IMR-90 (cell line): ENCODE measurements around the gene PID1. TPM values are rescaled to one million over a fixed set of nuclear protein-coding genes. Genes with fewer than 3 reads are reported as not detected.

Experiments
- ATAC-seq: fragments of 200-7000 bp; cut with Tn5 transposase; 2 replicates; pipeline ENCODE4 v1.9.1; 2020; ENCODE audit warnings: low read depth, mild to moderate bottlenecking, moderate library complexity
- BruUV-seq: library from RNA; stranded (reverse); fragments of 400-500 nt; replicated peaks from 2 replicates; lab custom pipeline; 2021; lab: Mats Ljungman, UMichigan
- CTCF ChIA-PET: fragments of 300-600 bp; formaldehyde crosslinking; extraction: SDS; loops from one replicate; lab custom pipeline; 2021; ENCODE audit warnings: antibody characterized with exemption; lab: Yijun Ruan, JAX
- POLR2A ChIA-PET: fragments of 300-600 bp; sonication (Branson Sonifier 250); formaldehyde crosslinking; loops from one replicate; lab custom pipeline; 2022; ENCODE audit warnings: antibody characterized with exemption; ENCODE audit not compliant: unreplicated experiment; lab: Charles Lee
- DNase-seq: peaks from one replicate; pipeline ENCODE4 v3.0.0; 2013
- H2AFZ ChIP-seq: replicated peaks from 2 replicates; pipeline ENCODE3; 2013; ENCODE audit warnings: low read length, mild to moderate bottlenecking; ENCODE audit not compliant: poor library complexity
- H2AK5ac ChIP-seq: 2 replicates; pipeline ENCODE4 v1.6.1; 2013; ENCODE audit warnings: low read depth, low read length, inconsistent platforms
- H2AK9ac ChIP-seq: replicated peaks from 2 replicates; pipeline ENCODE3; 2013; ENCODE audit warnings: mild to moderate bottlenecking, low read depth, low read length, moderate library complexity; ENCODE audit not compliant: poor library complexity
- H2BK120ac ChIP-seq: 2 replicates; pipeline ENCODE4 v1.6.1; 2013; ENCODE audit warnings: low read depth, low read length, inconsistent platforms
- H2BK15ac ChIP-seq: 3 replicates; pipeline ENCODE4 v1.6.1; 2013; ENCODE audit warnings: low read depth, low read length, inconsistent platforms
- H2BK20ac ChIP-seq: 2 replicates; pipeline ENCODE4 v1.6.1; 2013; ENCODE audit warnings: low read depth, mild to moderate bottlenecking, inconsistent platforms, low read length, moderate library complexity
- H2BK5ac ChIP-seq: 2 replicates; pipeline ENCODE4 v1.6.1; 2013; ENCODE audit warnings: mild to moderate bottlenecking, low read depth, low read length, inconsistent platforms; ENCODE audit not compliant: poor library complexity, severe bottlenecking
- H3K14ac ChIP-seq: replicated peaks from 2 replicates; pipeline ENCODE4 v1.6.1; 2013; ENCODE audit warnings: low read depth, low read length, inconsistent platforms
- H3K18ac ChIP-seq: 2 replicates; pipeline ENCODE4 v1.6.1; 2013; ENCODE audit warnings: low read depth, low read length, control low read depth
- H3K23ac ChIP-seq: 2 replicates; pipeline ENCODE4 v1.6.1; 2013; ENCODE audit warnings: low read depth, low read length, inconsistent platforms
- H3K27ac ChIP-seq: 2 replicates; pipeline ENCODE4 v1.5.1; 2013; ENCODE audit warnings: mild to moderate bottlenecking, control low read depth, low read length; ENCODE audit not compliant: insufficient read depth
- H3K27me3 ChIP-seq: 2 replicates; pipeline ENCODE4 v1.6.1; 2013; ENCODE audit warnings: low read length; ENCODE audit not compliant: control insufficient read depth, insufficient read depth
- H3K36me3 ChIP-seq: 2 replicates; pipeline ENCODE4 v1.6.1; 2013; ENCODE audit warnings: low read length, mixed read lengths; ENCODE audit not compliant: control insufficient read depth, insufficient read depth
- H3K4ac ChIP-seq: 2 replicates; pipeline ENCODE4 v1.6.1; 2013; ENCODE audit warnings: low read depth, low read length, inconsistent platforms
- H3K4me1 ChIP-seq: 2 replicates; pipeline ENCODE4 v1.6.1; 2013; ENCODE audit warnings: low read length, mixed read lengths; ENCODE audit not compliant: control insufficient read depth, insufficient read depth
- H3K4me2 ChIP-seq: 2 replicates; pipeline ENCODE4 v1.6.1; 2013; ENCODE audit warnings: low read depth, mild to moderate bottlenecking, control low read depth, low read length, moderate library complexity
- H3K4me3 ChIP-seq: 2 replicates; pipeline ENCODE4 v1.5.1; 2013; ENCODE audit warnings: low read depth, mild to moderate bottlenecking, control low read depth, low read length, moderate library complexity; ENCODE audit not compliant: insufficient read depth
- H3K56ac ChIP-seq: 2 replicates; pipeline ENCODE4 v1.6.1; 2013; ENCODE audit warnings: low read length, inconsistent platforms; ENCODE audit not compliant: insufficient read depth; ENCODE audit errors: extremely low read depth
- H3K79me1 ChIP-seq, 2 experiments: 2 replicates each; pipeline ENCODE4 v1.6.1; 2013; ENCODE audit warnings: low read length in 2 of 2, inconsistent platforms in 1 of 2, low read depth in 1 of 2
- H3K9ac ChIP-seq: 2 replicates; pipeline ENCODE4 v1.6.1; 2013; ENCODE audit warnings: low read depth, low read length, control low read depth
- H3K9me1 ChIP-seq: 2 replicates; pipeline ENCODE4 v1.6.1; 2013; ENCODE audit warnings: low read length, inconsistent platforms; ENCODE audit not compliant: insufficient read depth
- H3K9me3 ChIP-seq: 2 replicates; pipeline ENCODE4 v1.6.1; 2013; ENCODE audit warnings: low read length; ENCODE audit not compliant: control insufficient read depth, insufficient read depth
- H4K20me1 ChIP-seq: 2 replicates; pipeline ENCODE4 v1.6.1; 2013; ENCODE audit warnings: low read length, inconsistent platforms; ENCODE audit not compliant: insufficient read depth
- H4K5ac ChIP-seq: 2 replicates; pipeline ENCODE4 v1.6.1; 2013; ENCODE audit warnings: mild to moderate bottlenecking, low read depth, low read length, control low read depth
- H4K8ac ChIP-seq, 2 experiments: 2 replicates each; pipeline ENCODE4 v1.6.1; 2013; ENCODE audit warnings: low read depth in 2 of 2, low read length in 2 of 2, control low read depth in 1 of 2, inconsistent platforms in 1 of 2
- H4K91ac ChIP-seq: 2 replicates; pipeline ENCODE4 v1.6.1; 2013; ENCODE audit warnings: low read depth, low read length, inconsistent platforms; ENCODE audit not compliant: insufficient read depth
- BHLHE40 ChIP-seq: fragments of 150-350 bp; IDR thresholded peaks from 2 replicates; pipeline ENCODE4 v1.6.1; 2016; ENCODE audit warnings: mild to moderate bottlenecking, low read depth, low read length
- ELK1 ChIP-seq: fragments of 150-350 bp; IDR thresholded peaks from 2 replicates; pipeline ENCODE4 v1.6.1; 2016; ENCODE audit warnings: low read depth, mild to moderate bottlenecking, low read length, moderate library complexity, borderline replicate concordance
- MAFK ChIP-seq: IDR thresholded peaks from 2 replicates; pipeline ENCODE4 v1.6.1; 2012; ENCODE audit warnings: low read depth, low read length, improper control_type of control experiment
- MAZ ChIP-seq: IDR thresholded peaks from 2 replicates; pipeline ENCODE4 v1.6.1; 2012; ENCODE audit warnings: low read depth, mild to moderate bottlenecking, low read length, improper control_type of control experiment, moderate library complexity, borderline replicate concordance
- MXI1 ChIP-seq: IDR thresholded peaks from 2 replicates; pipeline ENCODE4 v1.6.1; 2012; ENCODE audit warnings: low read depth, mild to moderate bottlenecking, low read length, moderate library complexity, borderline replicate concordance
- POLR2A ChIP-seq: IDR thresholded peaks from 2 replicates; pipeline ENCODE4 v1.6.1; 2012; ENCODE audit warnings: mild to moderate bottlenecking, low read depth, low read length
- RAD21 ChIP-seq: IDR thresholded peaks from 2 replicates; pipeline ENCODE4 v1.6.1; 2012; ENCODE audit warnings: low read length, improper control_type of control experiment
- RCOR1 ChIP-seq: IDR thresholded peaks from 2 replicates; pipeline ENCODE4 v1.6.1; 2012; ENCODE audit warnings: mild to moderate bottlenecking, low read length, improper control_type of control experiment; ENCODE audit not compliant: insufficient replicate concordance
- RFX5 ChIP-seq: IDR thresholded peaks from 2 replicates; pipeline ENCODE4 v1.8.0; 2012; ENCODE audit warnings: low read depth, mild to moderate bottlenecking, low read length, moderate library complexity
- USF2 ChIP-seq: fragments of 150-350 bp; IDR thresholded peaks from 2 replicates; pipeline ENCODE4 v1.6.1; 2017; ENCODE audit warnings: mild to moderate bottlenecking, antibody characterized with exemption, low read length, low read depth
- WGBS, 2 experiments: methylation state at CpG; one replicate each; pipeline versions ENCODE4 v1.1.5 to v1.1.7; 2013; ENCODE audit warnings: missing lambda C conversion rate in 2 of 2; ENCODE audit not compliant: insufficient read length in 1 of 2; ENCODE audit errors: extremely low coverage in 2 of 2; 5-methylcytosine and 5-hydroxymethylcytosine counted together
- dilution Hi-C: fragments of 300-500 bp; cut with HindIII; formaldehyde crosslinking; loops from one replicate; pipeline ENCODE4 v1.14.3; 2018; ENCODE audit warnings: low sequenced_read_pairs; ENCODE audit not compliant: unreplicated experiment
- in situ Hi-C: fragments of 300-500 bp; cut with MboI; formaldehyde crosslinking; loops from 3 replicates; pipeline ENCODE4 v1.14.3; 2019; ENCODE audit warnings: low sequenced_read_pairs, inconsistent platforms, mixed read lengths
- intact Hi-C: fragments of 100-400 bp; cut with micrococcal nuclease; formaldehyde crosslinking; loops from 2 replicates; pipeline ENCODE4 v1.10.0; 2022
- polyA plus RNA-seq, 3 experiments: library from polyadenylated mRNA; depleted of rRNA; stranded (reverse); fragments of >200 nt; gene quantifications; 2 replicates each; pipeline ENCODE4 v1.2.3, GENCODE V29; 2012; ENCODE audit warnings: low replicate concordance in 1 of 3
- total RNA-seq: library from RNA; depleted of rRNA; stranded (reverse); fragments of >200 nt; gene quantifications from 2 replicates; pipeline ENCODE4 v1.2.3, GENCODE V29; 2012

The PID1 gene
- total and polyA plus RNA-seq, 2 of the 4 experiments (the other 2 are of a cell fraction): 0.90 to 1.9 TPM

GRCh38 chr2:229130522-229130921 is 140.6 kb downstream of the PID1 start:
- Histone ChIP-seq H3K4ac (no peak overlapping the region), H3K23ac (no peak overlapping the region), H2BK5ac (no peak overlapping the region), H4K20me1 (no peaks in the 10 kb centered on the region), H3K79me1 (no peaks in the 10 kb centered on the region), H3K4me3 (no peak overlapping the region), H2AFZ (no peak overlapping the region), H3K56ac (no peak overlapping the region), H2BK15ac (no peak overlapping the region), H3K4me2 (no peak overlapping the region), H3K18ac (no peak overlapping the region), H3K27ac (no peak overlapping the region), H4K91ac (no peak overlapping the region), H3K4me1 (no peaks in the 10 kb centered on the region), H2AK9ac (no peak overlapping the region), H2AK5ac (no peak overlapping the region), H3K9me1 (no peaks in the 10 kb centered on the region), H3K36me3 (no peaks in the 10 kb centered on the region), H4K8ac (no peak overlapping the region), H3K14ac (no peak overlapping the region), H4K5ac (no peak overlapping the region), H2BK20ac (no peak overlapping the region), H3K9ac (no peak overlapping the region), H2BK120ac (no peak overlapping the region), H3K9me3 (peaks cover 6% of the 10 kb centered on the region; the same call in 1 of the 2 replicates), H3K27me3 (no peaks in the 10 kb centered on the region)
- ChIA-PET POLR2A (no interaction called here), CTCF (no interaction called here)
- TF ChIP-seq BHLHE40 (no peak), MAZ (no peak), POLR2A (no peak), RFX5 (no peak), USF2 (no peak), RAD21 (no peak), RCOR1 (no peak), MAFK (no peak), ELK1 (no peak), MXI1 (no peak)
- intact Hi-C loops (no loop called here), in situ Hi-C loops (no loop called here), dilution Hi-C loops (no loop called here)
- WGBS, 2 experiments: 20% methylated on average over 1 of the region's 6 CpGs; no CpG with 5 or more reads in 1 of the 2 experiments
- BruUV-seq: no TSS peak
- ATAC-seq (no peak), DNase-seq (no peak)
